Mucosa of descending colon (tissue), 3 donors: ENCODE results near the gene MTMR3. TPM values are rescaled to one million over a fixed set of nuclear protein-coding genes. Genes with fewer than 3 reads are reported as not detected.
"Not testable (repeated sequence)": the region's sequence is repeated elsewhere in the genome, so short reads cannot be mapped to it uniquely, and the experiment has no call there.

Source experiments
- ATAC-seq: fragments of 200-7000 bp; cut with Tn5 transposase; one replicate; pipeline ENCODE4 v1.9.1; 2020; ENCODE audit warnings: mild to moderate bottlenecking, moderate library complexity
- DNase-seq, 3 donors: peaks; one replicate each; pipeline ENCODE4 v3.0.0-alpha.2; 2020
- H3K36me3 ChIP-seq: fragments of 200-600 bp; one replicate; pipeline ENCODE4 v1.8.0; 2021; ENCODE audit warnings: low read depth, mild to moderate bottlenecking
- H3K4me1 ChIP-seq: fragments of 200-600 bp; one replicate; pipeline ENCODE4 v1.8.0; 2021; ENCODE audit warnings: low read depth, mild to moderate bottlenecking
- H3K4me3 ChIP-seq: fragments of 200-600 bp; one replicate; pipeline ENCODE4 v1.8.0; 2021; ENCODE audit warnings: mild to moderate bottlenecking
- H3K9me3 ChIP-seq: fragments of 200-600 bp; one replicate; pipeline ENCODE4 v1.8.0; 2021; ENCODE audit warnings: mild to moderate bottlenecking
- CTCF ChIP-seq: fragments of 200-600 bp; IDR thresholded peaks from one replicate; pipeline ENCODE4 v1.8.0; 2022; ENCODE audit warnings: antibody characterized with exemption, mild to moderate bottlenecking
- intact Hi-C, 2 donors: fragments of 100-400 bp; cut with DNase I in 1 of 2; cut with micrococcal nuclease in 1 of 2; formaldehyde crosslinking; loops; one replicate each; pipeline versions ENCODE4 v1.11.0 to v1.11.1; 2022; cut with DNase I, micrococcal nuclease
- total RNA-seq, 3 donors: library from RNA; stranded (reverse); fragmentation: NEBNext Ultra II Directional in 2 of 3; extraction: Animal tissue kit (Norgen Biotek cat#: 25700) in 2 of 3; gene quantifications; one replicate each; pipeline versions ENCODE4 v1.2.1 to v1.2.4, GENCODE V29; 2021 to 2023
- donor health status: DM: no; HTN: no; CAD: no; lungs with moderate emphysema.
- donor health status: DM: no; HTN: no; CAD: no.
- donor health status: DM: no; HTN: yes; CAD: no.

MTMR3 gene
- total RNA-seq, 3 donors from 2014 or later: 47.7 to 59.8 (median 54.4) TPM

GRCh38 chr22:29860006-29860766 lies 22.8 kb upstream of the MTMR3 start:
- no peaks in the 10 kb centered on the region for H3K4me1 ChIP-seq
- H3K36me3 ChIP-seq: no peaks in the 10 kb centered on the region
- no peak overlapping the region for H3K4me3 ChIP-seq
- no peak for ATAC-seq
- no peak for DNase-seq
- H3K9me3 ChIP-seq: no peaks in the 10 kb centered on the region
- intact Hi-C loops: no loop called here
- no peak for TF ChIP-seq CTCF

GRCh38 chr22:29861672-29862297 lies 21.2 kb upstream of the MTMR3 start:
- H3K4me1 ChIP-seq: no peaks in the 10 kb centered on the region
- no peaks in the 10 kb centered on the region for H3K9me3 ChIP-seq
- ATAC-seq (no peak), DNase-seq (no peak)
- no peak for TF ChIP-seq CTCF
- intact Hi-C loops: no loop called here
- no peak overlapping the region for H3K4me3 ChIP-seq
- H3K36me3 ChIP-seq: no peaks in the 10 kb centered on the region

- not testable (repeated sequence) for ATAC-seq
Measured at GRCh38 chr22:29865572-29865971, 17.4 kb upstream of the MTMR3 start.

GRCh38 chr22:29867260-29867659 lies 15.7 kb upstream of the MTMR3 start:
- H3K36me3 ChIP-seq: no peaks in the 10 kb centered on the region
- H3K4me3 ChIP-seq: no peak overlapping the region
- no peak for TF ChIP-seq CTCF
- H3K4me1 ChIP-seq: no peaks in the 10 kb centered on the region
- H3K9me3 ChIP-seq: no peaks in the 10 kb centered on the region
- intact Hi-C loops: no loop called here
- DNase-seq: no peak
- no peak for ATAC-seq

More at GRCh38 chr22:29865572-29865971, 17.4 kb upstream of the MTMR3 start:
- DNase-seq, H3K4me1 ChIP-seq, H3K4me3 ChIP-seq, intact Hi-C loops, H3K9me3 ChIP-seq, H3K36me3 ChIP-seq: not testable (repeated sequence)

GRCh38 chr22:29867851-29868250 lies 15.1 kb upstream of the MTMR3 start:
- DNase-seq: no peak
- intact Hi-C loops: no loop called here
- no peak for ATAC-seq
- no peaks in the 10 kb centered on the region for H3K36me3 ChIP-seq
- TF ChIP-seq CTCF: no peak
- no peaks in the 10 kb centered on the region for H3K4me1 ChIP-seq
- no peaks in the 10 kb centered on the region for H3K9me3 ChIP-seq
- no peak overlapping the region for H3K4me3 ChIP-seq

GRCh38 chr22:29870574-29870973 lies 12.4 kb upstream of the MTMR3 start:
- ATAC-seq (no peak), DNase-seq (no peak)
- TF ChIP-seq CTCF: no peak
- intact Hi-C loops: no loop called here
- Histone ChIP-seq H3K4me1 (no peaks in the 10 kb centered on the region), H3K36me3 (no peaks in the 10 kb centered on the region), H3K9me3 (no peaks in the 10 kb centered on the region), H3K4me3 (no peak overlapping the region)
